Measurements from ENCODE around the gene SEMA4D.

Gene SEMA4D

GRCh38 chr9:89408628-89409101 lies 89.2 kb downstream of the SEMA4D start:
- DNase-seq, result no peak

GRCh38 chr9:89407070-89407469 lies 90.8 kb downstream of the SEMA4D start:
- no peak for DNase-seq

- no peak for DNase-seq
These were observed 92.1 kb downstream of the SEMA4D start for GRCh38 chr9:89405826-89406225.

GRCh38 chr9:89404074-89404473 lies 93.8 kb downstream of the SEMA4D start:
- no peak for DNase-seq

GRCh38 chr9:89402695-89403427 lies 95.1 kb downstream of the SEMA4D start:
- no peak for DNase-seq

GRCh38 chr9:89400403-89401116 lies 97.4 kb downstream of the SEMA4D start:
- no peak for DNase-seq

- DNase-seq, result no peak
These were observed 99.3 kb downstream of the SEMA4D start for GRCh38 chr9:89398621-89399020.

- no peak for DNase-seq
These were observed 100.4 kb downstream of the SEMA4D start for GRCh38 chr9:89397471-89397870.

- DNase-seq, result no peak
These were observed 101.8 kb downstream of the SEMA4D start for GRCh38 chr9:89395931-89396710.

- DNase-seq, result no peak
These were observed 103.5 kb downstream of the SEMA4D start for GRCh38 chr9:89394412-89394811.

GRCh38 chr9:89391585-89391984 lies 106.3 kb downstream of the SEMA4D start:
- no peak for DNase-seq

- no peak for DNase-seq
These were observed 107.3 kb downstream of the SEMA4D start for GRCh38 chr9:89390578-89391116.

GRCh38 chr9:89390068-89390555 lies 107.8 kb downstream of the SEMA4D start:
- no peak for DNase-seq

GRCh38 chr9:89388868-89389177 lies 109.1 kb downstream of the SEMA4D start:
- DNase-seq, result no peak

GRCh38 chr9:89388084-89388867 lies 109.6 kb downstream of the SEMA4D start:
- no peak for DNase-seq

- no peak for DNase-seq
These were observed 110.6 kb downstream of the SEMA4D start for GRCh38 chr9:89387197-89387849.

GRCh38 chr9:89386797-89387196 lies 111.1 kb downstream of the SEMA4D start:
- no peak for DNase-seq

- no peak for DNase-seq
These were observed 111.7 kb downstream of the SEMA4D start for GRCh38 chr9:89386206-89386605.

- no peak for DNase-seq
These were observed 113.1 kb downstream of the SEMA4D start for GRCh38 chr9:89384783-89385182.

GRCh38 chr9:89383721-89384300 lies 114.1 kb downstream of the SEMA4D start:
- no peak for DNase-seq

GRCh38 chr9:89383030-89383720 lies 114.7 kb downstream of the SEMA4D start:
- no peak for DNase-seq
